ENCODE measurements around the gene DGLUCY.
"Not testable (repeated sequence)": the region's sequence is repeated elsewhere in the genome, so short reads cannot be mapped to it uniquely, and the experiment has no call there.

Gene DGLUCY

GRCh38 chr14:91219517-91220389 is 105.9 kb downstream of the DGLUCY start:
- Histone ChIP-seq H3K9ac (ENCODE audit: low read length) (no peak overlapping the region), H3K27me3 (ENCODE audit: control insufficient read depth, insufficient read depth, low read length) (no peaks in the 10 kb centered on the region), H3K4me1 (ENCODE audit: control insufficient read depth, low read depth, low read length) (no peaks in the 10 kb centered on the region), H3K9me3 (ENCODE audit: control insufficient read depth, low read depth, low read length) (no peaks in the 10 kb centered on the region), H3K36me3 (ENCODE audit: control insufficient read depth, low read depth, low read length) (no peaks in the 10 kb centered on the region), H3K27ac (ENCODE audit: low read length) (no peak overlapping the region), H3K4me3 (ENCODE audit: low read length) (no peak overlapping the region)

- Histone ChIP-seq H3K27ac (ENCODE audit: low read length) (no peak overlapping the region), H3K9ac (ENCODE audit: low read length) (no peak overlapping the region), H3K9me3 (ENCODE audit: control insufficient read depth, low read depth, low read length) (no peaks in the 10 kb centered on the region), H3K36me3 (ENCODE audit: control insufficient read depth, low read depth, low read length) (no peaks in the 10 kb centered on the region), H3K4me1 (ENCODE audit: control insufficient read depth, low read depth, low read length) (no peaks in the 10 kb centered on the region), H3K4me3 (ENCODE audit: low read length) (no peak overlapping the region), H3K27me3 (ENCODE audit: control insufficient read depth, insufficient read depth, low read length) (no peaks in the 10 kb centered on the region)
Observed at GRCh38 chr14:91220581-91221000, 106.7 kb downstream of the DGLUCY start.

GRCh38 chr14:91221270-91221669 is 107.4 kb downstream of the DGLUCY start:
- H3K9me3 ChIP-seq (ENCODE audit: control insufficient read depth, low read depth, low read length): no peaks in the 10 kb centered on the region
- no peaks in the 10 kb centered on the region for H3K27me3 ChIP-seq (ENCODE audit: control insufficient read depth, insufficient read depth, low read length)
- no peak overlapping the region for H3K4me3 ChIP-seq (ENCODE audit: low read length)
- H3K36me3 ChIP-seq (ENCODE audit: control insufficient read depth, low read depth, low read length): no peaks in the 10 kb centered on the region
- no peaks in the 10 kb centered on the region for H3K4me1 ChIP-seq (ENCODE audit: control insufficient read depth, low read depth, low read length)
- no peak overlapping the region for H3K27ac ChIP-seq (ENCODE audit: low read length)
- no peak overlapping the region for H3K9ac ChIP-seq (ENCODE audit: low read length)

- H3K27ac ChIP-seq (ENCODE audit: low read length): no peak overlapping the region
- H3K4me1 ChIP-seq (ENCODE audit: control insufficient read depth, low read depth, low read length): peaks cover 4% of the 10 kb centered on the region
- H3K36me3 ChIP-seq (ENCODE audit: control insufficient read depth, low read depth, low read length): no peaks in the 10 kb centered on the region
- H3K4me3 ChIP-seq (ENCODE audit: low read length): no peak overlapping the region
- no peaks in the 10 kb centered on the region for H3K27me3 ChIP-seq (ENCODE audit: control insufficient read depth, insufficient read depth, low read length)
- H3K9me3 ChIP-seq (ENCODE audit: control insufficient read depth, low read depth, low read length): no peaks in the 10 kb centered on the region
- H3K9ac ChIP-seq (ENCODE audit: low read length): no peak overlapping the region
Observed at GRCh38 chr14:91223028-91223783, 109.3 kb downstream of the DGLUCY start.

GRCh38 chr14:91225025-91225424 is 111.2 kb downstream of the DGLUCY start:
- Histone ChIP-seq H3K27ac (ENCODE audit: low read length) (no peak overlapping the region), H3K9me3 (ENCODE audit: control insufficient read depth, low read depth, low read length) (no peaks in the 10 kb centered on the region), H3K4me1 (ENCODE audit: control insufficient read depth, low read depth, low read length) (peaks cover 13% of the 10 kb centered on the region), H3K36me3 (ENCODE audit: control insufficient read depth, low read depth, low read length) (no peaks in the 10 kb centered on the region), H3K9ac (ENCODE audit: low read length) (no peak overlapping the region), H3K27me3 (ENCODE audit: control insufficient read depth, insufficient read depth, low read length) (no peaks in the 10 kb centered on the region), H3K4me3 (ENCODE audit: low read length) (no peak overlapping the region)

GRCh38 chr14:91226360-91226759 is 112.5 kb downstream of the DGLUCY start:
- not testable (repeated sequence) for H3K9me3 ChIP-seq (ENCODE audit: control insufficient read depth, low read depth, low read length); H3K27ac ChIP-seq (ENCODE audit: low read length); H3K36me3 ChIP-seq (ENCODE audit: control insufficient read depth, low read depth, low read length); H3K4me3 ChIP-seq (ENCODE audit: low read length); H3K27me3 ChIP-seq (ENCODE audit: control insufficient read depth, insufficient read depth, low read length); H3K9ac ChIP-seq (ENCODE audit: low read length)
- H3K4me1 ChIP-seq (ENCODE audit: control insufficient read depth, low read depth, low read length): peaks cover 13% of the 10 kb centered on the region

- H3K9me3 ChIP-seq (ENCODE audit: control insufficient read depth, low read depth, low read length): no peaks in the 10 kb centered on the region
- H3K9ac ChIP-seq (ENCODE audit: low read length): no peak overlapping the region
- H3K4me3 ChIP-seq (ENCODE audit: low read length): no peak overlapping the region
- peaks cover 13% of the 10 kb centered on the region for H3K4me1 ChIP-seq (ENCODE audit: control insufficient read depth, low read depth, low read length)
- H3K36me3 ChIP-seq (ENCODE audit: control insufficient read depth, low read depth, low read length): no peaks in the 10 kb centered on the region
- no peak overlapping the region for H3K27ac ChIP-seq (ENCODE audit: low read length)
- H3K27me3 ChIP-seq (ENCODE audit: control insufficient read depth, insufficient read depth, low read length): no peaks in the 10 kb centered on the region
Observed at GRCh38 chr14:91227183-91227628, 113.3 kb downstream of the DGLUCY start.

- Histone ChIP-seq H3K27ac (ENCODE audit: low read length) (no peak overlapping the region), H3K4me3 (ENCODE audit: low read length) (no peak overlapping the region), H3K9ac (ENCODE audit: low read length) (no peak overlapping the region)
Observed at GRCh38 chr14:91228112-91229004, 114.5 kb downstream of the DGLUCY start.

GRCh38 chr14:91229005-91229382 is 115.1 kb downstream of the DGLUCY start:
- Histone ChIP-seq H3K4me3 (ENCODE audit: low read length) (no peak overlapping the region), H3K36me3 (ENCODE audit: control insufficient read depth, low read depth, low read length) (no peaks in the 10 kb centered on the region), H3K27ac (ENCODE audit: low read length) (no peak overlapping the region), H3K9ac (ENCODE audit: low read length) (no peak overlapping the region), H3K4me1 (ENCODE audit: control insufficient read depth, low read depth, low read length) (peaks cover 13% of the 10 kb centered on the region), H3K27me3 (ENCODE audit: control insufficient read depth, insufficient read depth, low read length) (no peaks in the 10 kb centered on the region), H3K9me3 (ENCODE audit: control insufficient read depth, low read depth, low read length) (no peaks in the 10 kb centered on the region)

More at GRCh38 chr14:91228112-91229004, 114.5 kb downstream of the DGLUCY start:
- peaks cover 13% of the 10 kb centered on the region for H3K4me1 ChIP-seq (ENCODE audit: control insufficient read depth, low read depth, low read length)
- H3K9me3 ChIP-seq (ENCODE audit: control insufficient read depth, low read depth, low read length): no peaks in the 10 kb centered on the region
- no peaks in the 10 kb centered on the region for H3K36me3 ChIP-seq (ENCODE audit: control insufficient read depth, low read depth, low read length)
- no peaks in the 10 kb centered on the region for H3K27me3 ChIP-seq (ENCODE audit: control insufficient read depth, insufficient read depth, low read length)

- H3K9ac ChIP-seq (ENCODE audit: low read length): no peak overlapping the region
Observed at GRCh38 chr14:91229743-91230200, 115.9 kb downstream of the DGLUCY start.

More at GRCh38 chr14:91229743-91230200, 115.9 kb downstream of the DGLUCY start:
- Histone ChIP-seq H3K9me3 (ENCODE audit: control insufficient read depth, low read depth, low read length) (no peaks in the 10 kb centered on the region), H3K4me3 (ENCODE audit: low read length) (no peak overlapping the region), H3K4me1 (ENCODE audit: control insufficient read depth, low read depth, low read length) (peaks cover 13% of the 10 kb centered on the region), H3K36me3 (ENCODE audit: control insufficient read depth, low read depth, low read length) (no peaks in the 10 kb centered on the region), H3K27me3 (ENCODE audit: control insufficient read depth, insufficient read depth, low read length) (no peaks in the 10 kb centered on the region), H3K27ac (ENCODE audit: low read length) (no peak overlapping the region)

Data from iPS-18a (cell line).